GM23338 (cell line): ENCODE results near the gene SCAPER. TPM values are rescaled to one million over a fixed set of nuclear protein-coding genes. Genes with fewer than 3 reads are reported as not detected.

Experiments
- ATAC-seq: fragments of 200-7000 bp; cut with Tn5 transposase; 3 replicates; pipeline ENCODE4 v1.9.1; 2020
- DNase-seq: peaks from one replicate; pipeline ENCODE4 v3.0.0-alpha.2; 2015; ENCODE audit warnings: low spot score
- H2AFZ ChIP-seq: fragments of 200-600 bp; sonication (generic); 2 replicates; pipeline ENCODE4 v1.8.0; 2016; ENCODE audit warnings: antibody characterized with exemption, mild to moderate bottlenecking, moderate library complexity
- H3F3A ChIP-seq: fragments of 200-600 bp; sonication (generic); replicated peaks from 2 replicates; pipeline ENCODE4 v1.8.0; 2017; ENCODE audit warnings: antibody characterized with exemption, mixed run types, low read depth
- H3K27ac ChIP-seq: fragments of 200-600 bp; sonication (generic); 2 replicates; pipeline ENCODE4 v1.6.1; 2016; ENCODE audit warnings: low read depth
- H3K27me3 ChIP-seq: fragments of 200-600 bp; sonication (generic); 2 replicates; pipeline ENCODE4 v1.8.0; 2016; ENCODE audit warnings: mild to moderate bottlenecking, mixed run types, moderate library complexity; ENCODE audit not compliant: insufficient read depth
- H3K36me3 ChIP-seq: fragments of 200-600 bp; sonication (generic); 2 replicates; pipeline ENCODE4 v1.8.0; 2016; ENCODE audit warnings: mild to moderate bottlenecking; ENCODE audit not compliant: insufficient read depth
- H3K4me1 ChIP-seq: fragments of 200-600 bp; sonication (generic); 2 replicates; pipeline ENCODE4 v1.8.0; 2016; ENCODE audit warnings: mild to moderate bottlenecking, moderate library complexity; ENCODE audit not compliant: insufficient read depth
- H3K4me2 ChIP-seq: fragments of 200-600 bp; sonication (generic); 2 replicates; pipeline ENCODE4 v1.7.1; 2017; ENCODE audit warnings: mixed run types
- H3K4me3 ChIP-seq: fragments of 200-600 bp; sonication (generic); 2 replicates; pipeline ENCODE4 v1.6.1; 2016; ENCODE audit warnings: mixed run types
- H3K79me2 ChIP-seq: fragments of 200-600 bp; sonication (generic); replicated peaks from 2 replicates; pipeline ENCODE4 v1.8.0; 2017; ENCODE audit warnings: mild to moderate bottlenecking; ENCODE audit not compliant: insufficient read depth
- H3K9me2 ChIP-seq: fragments of 200-600 bp; sonication (generic); 2 replicates; pipeline ENCODE4 v1.8.0; 2017; ENCODE audit not compliant: insufficient read depth
- H4K20me1 ChIP-seq: fragments of 200-600 bp; sonication (generic); replicated peaks from 2 replicates; pipeline ENCODE4 v1.8.0; 2017; ENCODE audit warnings: mild to moderate bottlenecking; ENCODE audit not compliant: insufficient read depth
- H3K27ac Mint-ChIP-seq: 2 replicates; pipeline ENCODE4 v1.8.0; 2020; ENCODE audit warnings: inconsistent platforms, mild to moderate bottlenecking, moderate library complexity, mixed read lengths
- H3K27me3 Mint-ChIP-seq: 3 replicates; pipeline ENCODE4 v1.8.0; 2022; ENCODE audit warnings: low read depth, mild to moderate bottlenecking, moderate library complexity, mixed read lengths, inconsistent platforms; ENCODE audit not compliant: insufficient read depth, poor library complexity
- H3K36me3 Mint-ChIP-seq: 3 replicates; pipeline ENCODE4 v1.8.0; 2021; ENCODE audit warnings: low read depth, mild to moderate bottlenecking, inconsistent platforms, moderate library complexity, mixed read lengths
- H3K4me1 Mint-ChIP-seq: 3 replicates; pipeline ENCODE4 v1.8.0; 2020; ENCODE audit warnings: mild to moderate bottlenecking, inconsistent platforms, mixed read lengths
- H3K4me3 Mint-ChIP-seq: 3 replicates; pipeline ENCODE4 v1.8.0; 2021; ENCODE audit warnings: moderate library complexity, mild to moderate bottlenecking, inconsistent platforms, mixed read lengths
- H3K9me3 Mint-ChIP-seq: 3 replicates; pipeline ENCODE4 v1.8.0; 2020; ENCODE audit warnings: moderate library complexity, mild to moderate bottlenecking, inconsistent platforms, mixed read lengths
- CREB1 ChIP-seq: fragments of 250-450 bp; sonication (Bioruptor Pico); IDR thresholded peaks from 2 replicates; pipeline ENCODE4 v1.5.0; 2020; ENCODE audit warnings: low read depth, mild to moderate bottlenecking, moderate library complexity
- CTCF ChIP-seq, 2 experiments: fragments of 200-600 bp in 1 of 2; sonication (generic) in 1 of 2; conservative IDR thresholded peaks; 2 replicates each; pipeline versions ENCODE4 v1.5.1 to v1.6.1; 2016 to 2017; ENCODE audit warnings: antibody characterized with exemption in 2 of 2, low read depth in 2 of 2, mild to moderate bottlenecking in 2 of 2, moderate library complexity in 1 of 2
- EZH2 ChIP-seq: fragments of 200-600 bp; sonication (generic); IDR thresholded peaks from one replicate; pipeline ENCODE4 v1.8.0; 2017; ENCODE audit warnings: antibody characterized with exemption, mild to moderate bottlenecking, low read depth; ENCODE audit not compliant: unreplicated experiment
- EZH2phosphoT487 ChIP-seq: fragments of 200-600 bp; sonication (generic); IDR thresholded peaks from one replicate; pipeline ENCODE4 v1.8.1; 2018; ENCODE audit warnings: antibody characterized with exemption; ENCODE audit not compliant: unreplicated experiment
- JUNB ChIP-seq: IDR thresholded peaks from one replicate; pipeline ENCODE4 v1.6.1; 2016; ENCODE audit warnings: antibody characterized with exemption; ENCODE audit not compliant: unreplicated experiment
- POLR2AphosphoS5 ChIP-seq: IDR thresholded peaks from 2 replicates; pipeline ENCODE4 v1.6.1; 2016; ENCODE audit warnings: antibody characterized with exemption, low read depth
- STAT1 ChIP-seq: IDR thresholded peaks from one replicate; pipeline ENCODE4 v1.6.1; 2016; ENCODE audit warnings: antibody characterized with exemption; ENCODE audit not compliant: unreplicated experiment
- ZNF114 ChIP-seq: fragments of 250-450 bp; sonication (Bioruptor Pico); IDR thresholded peaks from 2 replicates; pipeline ENCODE4 v1.5.0; 2020; ENCODE audit warnings: mild to moderate bottlenecking, moderate library complexity
- polyA plus RNA-seq: library from polyadenylated mRNA; unstranded; fragments of >200 nt; fragmentation: Nextera tagmentation; extraction: Ambion mirVana; gene quantifications from 2 replicates; pipeline ENCODE4 v1.2.1, GENCODE V29; 2016
- total RNA-seq: library from RNA; depleted of rRNA; stranded (reverse); fragments of >200 nt; shearing (Covaris generic); gene quantifications from 2 replicates; pipeline ENCODE4 v1.2.3, GENCODE V29; 2014
- TF ChIP-seq, protein P1 (sequence below): IDR thresholded peaks from one replicate; pipeline ENCODE4 v1.6.1; 2018; ENCODE audit warnings: antibody characterized with exemption; ENCODE audit not compliant: unreplicated experiment

SCAPER gene
- total and polyA plus RNA-seq, 2 experiments from 2014 or later: 9.1 to 17.6 TPM

- Histone ChIP-seq H3K79me2 (no peaks in the 10 kb centered on the region), H3F3A (no peaks in the 10 kb centered on the region), H3K27ac (no peak overlapping the region), H3K4me3 (no peak overlapping the region), H3K27me3 (no peaks in the 10 kb centered on the region), H3K9me2 (no peaks in the 10 kb centered on the region), H2AFZ (no peak overlapping the region), H3K4me2 (no peak overlapping the region), H4K20me1 (no peaks in the 10 kb centered on the region), H3K36me3 (0 out of 2 replicates have a peak, but pooled peaks cover 4% of the 10 kb centered on the region), H3K4me1 (no peaks in the 10 kb centered on the region)
- ATAC-seq (no peak), DNase-seq (no peak)
- no peaks in the 10 kb centered on the region for H3K36me3 Mint-ChIP-seq
- peaks cover 14% of the 10 kb centered on the region for H3K4me1 Mint-ChIP-seq
- no peak overlapping the region for H3K4me3 Mint-ChIP-seq
- peaks cover 2% of the 10 kb centered on the region for H3K27me3 Mint-ChIP-seq
- H3K9me3 Mint-ChIP-seq: no peaks in the 10 kb centered on the region
- no peak overlapping the region for H3K27ac Mint-ChIP-seq
- TF ChIP-seq STAT1 (no peak), ZNF114 (CRISPR knock-in tag) (no peak), POLR2AphosphoS5 (no peak), CREB1 (CRISPR knock-in tag) (no peak)
- TF ChIP-seq, protein P1, sequence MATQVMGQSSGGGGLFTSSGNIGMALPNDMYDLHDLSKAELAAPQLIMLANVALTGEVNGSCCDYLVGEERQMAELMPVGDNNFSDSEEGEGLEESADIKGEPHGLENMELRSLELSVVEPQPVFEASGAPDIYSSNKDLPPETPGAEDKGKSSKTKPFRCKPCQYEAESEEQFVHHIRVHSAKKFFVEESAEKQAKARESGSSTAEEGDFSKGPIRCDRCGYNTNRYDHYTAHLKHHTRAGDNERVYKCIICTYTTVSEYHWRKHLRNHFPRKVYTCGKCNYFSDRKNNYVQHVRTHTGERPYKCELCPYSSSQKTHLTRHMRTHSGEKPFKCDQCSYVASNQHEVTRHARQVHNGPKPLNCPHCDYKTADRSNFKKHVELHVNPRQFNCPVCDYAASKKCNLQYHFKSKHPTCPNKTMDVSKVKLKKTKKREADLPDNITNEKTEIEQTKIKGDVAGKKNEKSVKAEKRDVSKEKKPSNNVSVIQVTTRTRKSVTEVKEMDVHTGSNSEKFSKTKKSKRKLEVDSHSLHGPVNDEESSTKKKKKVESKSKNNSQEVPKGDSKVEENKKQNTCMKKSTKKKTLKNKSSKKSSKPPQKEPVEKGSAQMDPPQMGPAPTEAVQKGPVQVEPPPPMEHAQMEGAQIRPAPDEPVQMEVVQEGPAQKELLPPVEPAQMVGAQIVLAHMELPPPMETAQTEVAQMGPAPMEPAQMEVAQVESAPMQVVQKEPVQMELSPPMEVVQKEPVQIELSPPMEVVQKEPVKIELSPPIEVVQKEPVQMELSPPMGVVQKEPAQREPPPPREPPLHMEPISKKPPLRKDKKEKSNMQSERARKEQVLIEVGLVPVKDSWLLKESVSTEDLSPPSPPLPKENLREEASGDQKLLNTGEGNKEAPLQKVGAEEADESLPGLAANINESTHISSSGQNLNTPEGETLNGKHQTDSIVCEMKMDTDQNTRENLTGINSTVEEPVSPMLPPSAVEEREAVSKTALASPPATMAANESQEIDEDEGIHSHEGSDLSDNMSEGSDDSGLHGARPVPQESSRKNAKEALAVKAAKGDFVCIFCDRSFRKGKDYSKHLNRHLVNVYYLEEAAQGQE: no peak
Measured at GRCh38 chr15:76812381-76812780, 92.8 kb downstream of the SCAPER start.

DNA sequence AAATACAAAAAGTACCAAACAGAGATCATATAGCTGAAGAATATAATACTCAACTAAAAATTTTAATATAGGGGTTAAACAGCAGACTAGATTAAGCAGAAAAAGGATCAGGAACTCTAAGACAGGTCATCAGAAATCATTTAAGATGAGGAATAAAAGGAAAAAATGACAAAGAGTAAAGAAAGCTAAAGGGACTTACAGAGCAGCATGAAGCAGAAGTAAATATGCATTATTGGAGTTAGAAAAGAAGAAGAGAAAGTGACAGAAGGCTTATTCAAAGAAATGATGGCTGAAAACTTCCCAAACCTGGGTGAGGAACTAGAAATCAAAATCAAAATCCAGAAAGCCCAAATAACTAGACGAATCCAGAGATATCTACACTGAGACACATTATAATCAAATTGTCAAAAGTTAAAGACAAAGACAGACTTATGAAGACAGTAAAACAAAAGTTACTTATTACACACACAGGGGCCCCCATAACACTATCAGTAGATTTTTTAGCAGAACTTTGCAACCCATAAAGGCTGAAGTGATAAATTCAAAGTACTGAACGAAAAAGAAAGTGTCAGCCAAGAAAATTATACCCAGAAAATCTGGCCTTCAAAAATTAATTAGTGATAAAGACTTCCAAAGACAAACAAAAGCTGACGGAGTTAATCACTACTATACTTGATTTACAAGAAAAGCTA lies 95.6 kb downstream of the SCAPER start:
- peaks cover 2% of the 10 kb centered on the region for H3K27me3 Mint-ChIP-seq
- no peak overlapping the region for H3K27ac Mint-ChIP-seq
- H3K36me3 Mint-ChIP-seq: no peaks in the 10 kb centered on the region
- no peaks in the 10 kb centered on the region for H3K9me3 Mint-ChIP-seq
- Histone ChIP-seq H3K4me2 (no peak overlapping the region), H3K9me2 (no peaks in the 10 kb centered on the region), H4K20me1 (no peaks in the 10 kb centered on the region), H3F3A (no peaks in the 10 kb centered on the region), H3K79me2 (no peaks in the 10 kb centered on the region), H3K27ac (no peak overlapping the region), H2AFZ (no peak overlapping the region), H3K27me3 (no peaks in the 10 kb centered on the region), H3K36me3 (no peaks in the 10 kb centered on the region), H3K4me3 (no peak overlapping the region), H3K4me1 (no peaks in the 10 kb centered on the region)
- peaks cover 4% of the 10 kb centered on the region; the same call in 2 of the 3 replicates for H3K4me1 Mint-ChIP-seq
- ATAC-seq (no peak), DNase-seq (no peak)
- no peak overlapping the region for H3K4me3 Mint-ChIP-seq
- TF ChIP-seq JUNB (no peak), CTCF (conservative IDR thresholded peaks at IDR 0.05; ENCODE audit: low read depth in 2 of 2) (no peak), CREB1 (CRISPR knock-in tag) (no peak), EZH2 (no peak), EZH2phosphoT487 (no peak)
- TF ChIP-seq, protein P1: no peak
